GM23338 (cell line): ENCODE data around the gene UQCC2. TPM values are rescaled to one million over a fixed set of nuclear protein-coding genes. Genes with fewer than 3 reads are reported as not detected.

ENCODE experiments used
- ATAC-seq: fragments of 200-7000 bp; cut with Tn5 transposase; 3 replicates; pipeline ENCODE4 v1.9.1; 2020
- DNase-seq: peaks from one replicate; pipeline ENCODE4 v3.0.0-alpha.2; 2015; ENCODE audit warnings: low spot score
- H2AFZ ChIP-seq: fragments of 200-600 bp; sonication (generic); 2 replicates; pipeline ENCODE4 v1.8.0; 2016; ENCODE audit warnings: antibody characterized with exemption, mild to moderate bottlenecking, moderate library complexity
- H3F3A ChIP-seq: fragments of 200-600 bp; sonication (generic); replicated peaks from 2 replicates; pipeline ENCODE4 v1.8.0; 2017; ENCODE audit warnings: antibody characterized with exemption, mixed run types, low read depth
- H3K27ac ChIP-seq: fragments of 200-600 bp; sonication (generic); 2 replicates; pipeline ENCODE4 v1.6.1; 2016; ENCODE audit warnings: low read depth
- H3K27me3 ChIP-seq: fragments of 200-600 bp; sonication (generic); 2 replicates; pipeline ENCODE4 v1.8.0; 2016; ENCODE audit warnings: mild to moderate bottlenecking, mixed run types, moderate library complexity; ENCODE audit not compliant: insufficient read depth
- H3K36me3 ChIP-seq: fragments of 200-600 bp; sonication (generic); 2 replicates; pipeline ENCODE4 v1.8.0; 2016; ENCODE audit warnings: mild to moderate bottlenecking; ENCODE audit not compliant: insufficient read depth
- H3K4me1 ChIP-seq: fragments of 200-600 bp; sonication (generic); 2 replicates; pipeline ENCODE4 v1.8.0; 2016; ENCODE audit warnings: mild to moderate bottlenecking, moderate library complexity; ENCODE audit not compliant: insufficient read depth
- H3K4me2 ChIP-seq: fragments of 200-600 bp; sonication (generic); 2 replicates; pipeline ENCODE4 v1.7.1; 2017; ENCODE audit warnings: mixed run types
- H3K4me3 ChIP-seq: fragments of 200-600 bp; sonication (generic); 2 replicates; pipeline ENCODE4 v1.6.1; 2016; ENCODE audit warnings: mixed run types
- H3K79me2 ChIP-seq: fragments of 200-600 bp; sonication (generic); replicated peaks from 2 replicates; pipeline ENCODE4 v1.8.0; 2017; ENCODE audit warnings: mild to moderate bottlenecking; ENCODE audit not compliant: insufficient read depth
- H3K9me2 ChIP-seq: fragments of 200-600 bp; sonication (generic); 2 replicates; pipeline ENCODE4 v1.8.0; 2017; ENCODE audit not compliant: insufficient read depth
- H4K20me1 ChIP-seq: fragments of 200-600 bp; sonication (generic); replicated peaks from 2 replicates; pipeline ENCODE4 v1.8.0; 2017; ENCODE audit warnings: mild to moderate bottlenecking; ENCODE audit not compliant: insufficient read depth
- H3K27ac Mint-ChIP-seq: 2 replicates; pipeline ENCODE4 v1.8.0; 2020; ENCODE audit warnings: inconsistent platforms, mild to moderate bottlenecking, moderate library complexity, mixed read lengths
- H3K27me3 Mint-ChIP-seq: 3 replicates; pipeline ENCODE4 v1.8.0; 2022; ENCODE audit warnings: low read depth, mild to moderate bottlenecking, moderate library complexity, mixed read lengths, inconsistent platforms; ENCODE audit not compliant: insufficient read depth, poor library complexity
- H3K36me3 Mint-ChIP-seq: 3 replicates; pipeline ENCODE4 v1.8.0; 2021; ENCODE audit warnings: low read depth, mild to moderate bottlenecking, inconsistent platforms, moderate library complexity, mixed read lengths
- H3K4me1 Mint-ChIP-seq: 3 replicates; pipeline ENCODE4 v1.8.0; 2020; ENCODE audit warnings: mild to moderate bottlenecking, inconsistent platforms, mixed read lengths
- H3K4me3 Mint-ChIP-seq: 3 replicates; pipeline ENCODE4 v1.8.0; 2021; ENCODE audit warnings: moderate library complexity, mild to moderate bottlenecking, inconsistent platforms, mixed read lengths
- H3K9me3 Mint-ChIP-seq: 3 replicates; pipeline ENCODE4 v1.8.0; 2020; ENCODE audit warnings: moderate library complexity, mild to moderate bottlenecking, inconsistent platforms, mixed read lengths
- CREB1 ChIP-seq: fragments of 250-450 bp; sonication (Bioruptor Pico); IDR thresholded peaks from 2 replicates; pipeline ENCODE4 v1.5.0; 2020; ENCODE audit warnings: low read depth, mild to moderate bottlenecking, moderate library complexity
- CTCF ChIP-seq, 2 experiments: fragments of 200-600 bp in 1 of 2; sonication (generic) in 1 of 2; conservative IDR thresholded peaks; 2 replicates each; pipeline versions ENCODE4 v1.5.1 to v1.6.1; 2016 to 2017; ENCODE audit warnings: antibody characterized with exemption in 2 of 2, low read depth in 2 of 2, mild to moderate bottlenecking in 2 of 2, moderate library complexity in 1 of 2
- ETS1 ChIP-seq: IDR thresholded peaks from 2 replicates; pipeline ENCODE4 v1.6.1; 2016; ENCODE audit warnings: antibody characterized with exemption
- EZH2 ChIP-seq: fragments of 200-600 bp; sonication (generic); IDR thresholded peaks from one replicate; pipeline ENCODE4 v1.8.0; 2017; ENCODE audit warnings: antibody characterized with exemption, mild to moderate bottlenecking, low read depth; ENCODE audit not compliant: unreplicated experiment
- EZH2phosphoT487 ChIP-seq: fragments of 200-600 bp; sonication (generic); IDR thresholded peaks from one replicate; pipeline ENCODE4 v1.8.1; 2018; ENCODE audit warnings: antibody characterized with exemption; ENCODE audit not compliant: unreplicated experiment
- JUNB ChIP-seq: IDR thresholded peaks from one replicate; pipeline ENCODE4 v1.6.1; 2016; ENCODE audit warnings: antibody characterized with exemption; ENCODE audit not compliant: unreplicated experiment
- NANOG ChIP-seq: IDR thresholded peaks from 2 replicates; pipeline ENCODE4 v1.6.1; 2016; ENCODE audit warnings: antibody characterized with exemption, borderline replicate concordance
- POLR2AphosphoS5 ChIP-seq: IDR thresholded peaks from 2 replicates; pipeline ENCODE4 v1.6.1; 2016; ENCODE audit warnings: antibody characterized with exemption, low read depth
- REST ChIP-seq: IDR thresholded peaks from one replicate; pipeline ENCODE4 v1.6.1; 2018; ENCODE audit warnings: antibody characterized with exemption; ENCODE audit not compliant: unreplicated experiment
- STAT1 ChIP-seq: IDR thresholded peaks from one replicate; pipeline ENCODE4 v1.6.1; 2016; ENCODE audit warnings: antibody characterized with exemption; ENCODE audit not compliant: unreplicated experiment
- ZNF114 ChIP-seq: fragments of 250-450 bp; sonication (Bioruptor Pico); IDR thresholded peaks from 2 replicates; pipeline ENCODE4 v1.5.0; 2020; ENCODE audit warnings: mild to moderate bottlenecking, moderate library complexity
- ZNF331 ChIP-seq: fragments of 250-450 bp; sonication (Bioruptor Pico); IDR thresholded peaks from 2 replicates; pipeline ENCODE4 v1.5.0; 2020; ENCODE audit warnings: low read depth, mild to moderate bottlenecking, moderate library complexity
- ZNF462 ChIP-seq: fragments of 250-450 bp; sonication (Bioruptor Pico); IDR thresholded peaks from 2 replicates; pipeline ENCODE4 v1.5.0; 2020; ENCODE audit warnings: mild to moderate bottlenecking, moderate library complexity
- polyA plus RNA-seq: library from polyadenylated mRNA; unstranded; fragments of >200 nt; fragmentation: Nextera tagmentation; extraction: Ambion mirVana; gene quantifications from 2 replicates; pipeline ENCODE4 v1.2.1, GENCODE V29; 2016
- total RNA-seq: library from RNA; depleted of rRNA; stranded (reverse); fragments of >200 nt; shearing (Covaris generic); gene quantifications from 2 replicates; pipeline ENCODE4 v1.2.3, GENCODE V29; 2014

Gene UQCC2
- total and polyA plus RNA-seq, 2 experiments from 2014 or later, result 48.9 to 379 TPM

- H4K20me1 ChIP-seq, result peaks cover 17% of the 10 kb centered on the region
- TF ChIP-seq EZH2 (no peak), ZNF462 (CRISPR knock-in tag) (no peak), ZNF331 (CRISPR knock-in tag) (no peak), EZH2phosphoT487 (no peak), POLR2AphosphoS5 (no peak), ETS1 (no peak), CTCF (conservative IDR thresholded peaks at IDR 0.05; ENCODE audit: low read depth in 2 of 2) (no peak), JUNB (no peak), ZNF114 (no peak), NANOG (no peak), REST (no peak), CREB1 (no peak), STAT1 (no peak)
- peaks cover 8% of the 10 kb centered on the region; the same call in 1 of the 2 replicates for H3K79me2 ChIP-seq
- peaks cover 48% of the 10 kb centered on the region for H3K36me3 Mint-ChIP-seq
- H3K4me3 ChIP-seq, result no peak overlapping the region
- H3K27me3 ChIP-seq, result no peaks in the 10 kb centered on the region
- H3F3A ChIP-seq, result 0 out of 2 replicates have a peak, but pooled peaks cover 8% of the 10 kb centered on the region
- peaks cover 10% of the 10 kb centered on the region for H3K36me3 ChIP-seq
- no peak overlapping the region for H3K27ac Mint-ChIP-seq
- H3K4me1 ChIP-seq, result 0 out of 2 replicates have a peak, but pooled peaks cover 2% of the 10 kb centered on the region
- H3K4me1 Mint-ChIP-seq, result peaks cover 23% of the 10 kb centered on the region
- no peak overlapping the region for H2AFZ ChIP-seq
- H3K4me3 Mint-ChIP-seq, result no peak overlapping the region
- H3K4me2 ChIP-seq, result no peak overlapping the region
- ATAC-seq, result no peak
- H3K27ac ChIP-seq, result no peak overlapping the region
- no peaks in the 10 kb centered on the region for H3K9me2 ChIP-seq
- H3K9me3 Mint-ChIP-seq, result no peaks in the 10 kb centered on the region
- no peak for DNase-seq
- H3K27me3 Mint-ChIP-seq, result peaks cover 4% of the 10 kb centered on the region
These were observed 11.8 kb downstream of the UQCC2 start for GRCh38 chr6:33699739-33700138.
